DMS53 (cell line): ENCODE measurements around the gene TRIO.
"Not testable (repeated sequence)": the region's sequence is repeated elsewhere in the genome, so short reads cannot be mapped to it uniquely, and the experiment has no call there.

Experiments
- DNase-seq: peaks from one replicate; lab custom pipeline; 2025; lab: John Stamatoyannopoulos, UW

Gene TRIO

DNA sequence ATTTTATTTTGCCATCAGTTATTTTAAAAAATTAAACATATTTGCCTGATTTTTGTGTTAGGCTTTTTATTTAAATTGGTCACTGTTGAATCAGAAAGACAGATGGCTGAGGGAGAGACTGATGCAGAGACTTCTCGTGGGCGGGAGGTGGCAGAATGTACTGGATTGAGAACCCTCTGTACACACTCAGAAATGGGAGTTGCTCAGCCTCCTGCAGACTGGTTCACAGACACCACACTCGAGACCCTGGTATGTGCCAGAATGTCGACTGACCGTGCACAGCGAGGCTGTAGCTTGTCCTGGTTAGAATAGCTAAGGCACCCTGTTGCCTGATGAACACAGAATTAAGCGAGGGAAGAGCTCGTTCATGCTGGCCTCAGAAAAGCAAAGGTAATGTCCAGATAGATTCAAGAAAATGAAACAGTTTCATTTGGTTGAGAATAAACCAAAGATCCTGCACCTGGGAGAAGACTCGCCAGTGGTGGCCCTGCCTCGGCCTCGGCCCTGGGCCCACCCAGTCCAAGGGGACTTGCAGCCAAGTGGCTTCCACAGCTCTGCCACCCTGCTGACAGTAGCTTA is 367.1 kb downstream of the TRIO start:
- DNase-seq = no peak

DNA sequence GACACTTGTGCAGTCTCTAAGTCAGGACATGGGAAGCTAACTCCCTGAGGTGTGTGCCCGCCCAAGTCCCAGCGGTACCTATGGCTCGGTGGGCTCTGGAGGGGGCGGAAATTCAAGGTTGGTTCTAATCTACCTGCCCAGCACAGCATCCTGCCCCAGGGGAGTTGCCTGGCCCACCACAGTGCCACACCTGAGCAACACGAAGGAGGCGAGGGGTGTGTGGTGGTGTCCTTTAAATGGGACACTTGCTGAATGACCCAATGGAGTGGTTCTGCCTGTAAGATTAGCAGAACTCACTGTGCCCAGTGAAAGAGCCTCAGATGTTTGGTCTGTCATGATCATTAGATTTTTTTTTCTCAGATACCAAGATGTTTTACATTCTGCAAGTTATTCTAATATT is 367.7 kb downstream of the TRIO start:
- DNase-seq = no peak

- no peak for DNase-seq
These were observed 369.4 kb downstream of the TRIO start for GRCh38 chr5:14512574-14512973.

GRCh38 chr5:14513266-14513665 is 370.1 kb downstream of the TRIO start:
- no peak for DNase-seq

- no peak for DNase-seq
These were observed 373.8 kb downstream of the TRIO start for GRCh38 chr5:14516901-14517300.

DNA sequence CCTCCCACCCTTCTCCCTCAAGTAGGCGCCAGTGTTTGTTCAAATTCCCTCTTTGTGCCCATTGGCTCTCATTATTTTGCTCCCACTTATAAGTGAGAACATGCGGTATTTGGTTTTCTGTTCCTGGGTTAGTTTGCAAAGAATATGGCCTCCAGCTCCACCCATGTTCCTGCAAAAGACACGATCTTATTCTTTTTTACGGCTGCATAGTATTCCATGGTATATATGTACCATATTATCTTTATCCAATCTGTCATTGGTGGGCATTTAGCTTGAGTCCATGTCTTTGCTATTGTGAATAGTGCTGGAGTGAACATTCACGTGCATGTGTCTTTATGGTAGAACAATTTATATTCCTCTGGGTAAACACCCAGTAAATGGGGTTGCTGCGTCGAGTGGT is 375.5 kb downstream of the TRIO start:
- DNase-seq = no peak

GRCh38 chr5:14521748-14522147 is 378.6 kb downstream of the TRIO start:
- no peak for DNase-seq

DNA sequence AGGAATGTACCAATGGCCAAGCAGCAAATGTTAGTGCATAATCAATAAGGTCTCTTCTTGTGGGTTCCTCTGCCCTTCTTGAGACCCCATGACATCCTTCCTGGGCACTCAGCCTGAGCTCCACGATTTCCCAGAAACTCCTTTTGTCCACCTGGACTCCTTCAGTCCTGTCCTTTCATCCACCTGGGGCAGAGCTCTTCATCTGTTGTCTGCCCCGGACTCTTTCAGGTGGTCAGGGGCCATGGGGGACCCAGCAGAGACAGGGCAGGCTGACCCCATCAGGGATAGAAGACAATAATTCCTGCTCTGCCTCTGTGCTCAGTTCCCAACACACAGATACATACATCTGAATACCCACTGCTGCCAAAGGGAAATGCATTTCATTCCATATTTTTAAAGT is 379.6 kb downstream of the TRIO start:
- DNase-seq = no peak

DNA sequence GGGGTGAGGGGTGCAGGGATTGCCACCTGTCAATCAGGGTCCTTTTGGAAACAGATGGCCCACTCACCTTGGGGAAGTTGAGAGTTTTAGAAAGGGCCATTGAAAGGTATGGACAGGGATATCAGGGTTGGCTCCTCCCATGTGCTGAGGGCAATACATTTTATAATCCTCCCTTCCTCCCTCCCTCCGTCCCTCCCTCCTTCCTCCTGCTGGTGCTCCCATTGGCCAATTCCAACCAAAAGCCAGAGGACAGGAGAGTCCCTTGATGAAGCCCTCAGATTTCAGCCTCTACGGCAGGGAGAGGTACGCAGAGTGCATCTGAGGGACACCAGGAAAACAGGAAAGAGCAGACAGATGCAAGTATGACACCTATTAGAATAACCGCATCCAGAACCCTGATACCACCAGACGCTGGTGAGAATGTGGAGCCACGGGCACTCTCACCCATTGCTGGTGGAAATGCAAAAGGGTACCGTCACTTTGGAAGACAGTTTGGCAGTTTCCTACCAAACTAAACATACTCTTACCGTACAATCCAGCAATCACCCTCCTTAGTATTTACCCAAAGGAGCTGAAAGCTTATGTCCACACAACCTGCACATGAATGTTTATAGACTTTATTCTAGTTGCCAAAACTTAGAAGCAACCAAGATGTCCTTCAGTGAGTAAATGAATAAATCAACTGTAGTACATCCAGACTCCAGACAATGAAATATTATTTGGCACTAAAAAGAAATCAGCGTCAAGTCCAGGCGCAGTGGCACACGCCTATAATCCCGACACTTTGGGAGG is 380.3 kb downstream of the TRIO start:
- DNase-seq = no peak

DNA sequence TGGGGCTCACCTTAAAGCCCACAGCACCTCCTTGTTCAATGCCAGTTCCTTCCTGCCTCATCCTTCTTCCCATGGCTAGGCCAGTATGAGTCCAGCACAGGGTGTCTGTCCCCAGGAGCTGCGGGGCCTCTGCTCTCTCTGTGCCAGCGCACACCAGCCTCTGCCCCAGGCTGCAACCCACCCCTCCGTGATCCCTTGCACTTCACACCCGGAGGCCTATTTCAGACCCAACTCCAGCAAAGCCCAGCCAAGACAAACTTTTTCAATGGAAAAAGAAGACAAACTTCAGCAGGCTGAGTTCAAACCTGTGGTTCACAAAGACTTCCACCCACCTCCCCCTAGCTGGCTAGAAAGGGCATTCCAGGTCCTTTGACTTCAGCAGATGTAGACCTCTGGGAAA is 382.3 kb downstream of the TRIO start:
- no peak for DNase-seq

DNA sequence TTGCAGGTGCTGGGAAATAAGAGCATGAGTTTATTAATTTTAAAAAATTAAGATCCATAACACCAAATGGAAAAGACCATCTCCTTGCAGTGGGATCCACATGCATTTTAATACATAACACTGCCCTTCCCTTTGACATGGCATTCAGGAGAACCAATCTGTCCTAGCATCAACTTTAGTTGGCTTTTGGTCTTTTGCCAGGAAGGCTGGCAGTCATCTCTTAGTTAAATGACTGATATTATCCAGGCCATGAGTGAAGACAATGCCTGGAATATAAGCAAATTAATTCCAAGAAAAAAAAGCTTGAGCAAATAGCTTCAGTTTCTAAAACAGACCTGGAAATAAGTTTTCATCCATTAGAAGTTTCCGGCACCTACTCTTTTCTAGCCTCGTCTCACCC is 383.4 kb downstream of the TRIO start:
- DNase-seq = no peak

- no peak for DNase-seq
These were observed 385.0 kb downstream of the TRIO start for GRCh38 chr5:14528115-14528514.

GRCh38 chr5:14528926-14529325 is 385.8 kb downstream of the TRIO start:
- DNase-seq = no peak

DNA sequence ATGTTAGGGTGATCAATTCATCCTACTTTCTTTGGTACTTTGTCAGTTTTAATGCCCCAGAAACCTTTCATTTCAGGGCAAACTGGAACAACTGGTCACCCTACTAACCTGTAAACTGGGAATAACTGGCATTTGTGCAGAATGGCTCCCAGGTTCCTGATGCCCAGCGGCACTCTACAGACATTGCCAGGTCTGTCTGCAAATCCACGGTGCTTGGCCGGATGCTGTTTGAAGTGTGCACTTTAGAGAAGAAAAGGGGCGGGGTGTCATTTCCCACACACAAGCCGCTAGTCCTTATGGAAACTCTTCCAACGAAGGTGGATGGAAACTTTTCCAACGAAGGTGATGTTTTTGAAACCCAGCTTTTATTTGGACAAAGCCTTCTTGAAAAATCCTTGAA is 388.5 kb downstream of the TRIO start:
- peak; percentile 19 for DNase-seq

GRCh38 chr5:14532180-14532579 is 389.0 kb downstream of the TRIO start:
- DNase-seq = no peak

GRCh38 chr5:14534773-14535172 is 391.6 kb downstream of the TRIO start:
- no peak for DNase-seq

DNA sequence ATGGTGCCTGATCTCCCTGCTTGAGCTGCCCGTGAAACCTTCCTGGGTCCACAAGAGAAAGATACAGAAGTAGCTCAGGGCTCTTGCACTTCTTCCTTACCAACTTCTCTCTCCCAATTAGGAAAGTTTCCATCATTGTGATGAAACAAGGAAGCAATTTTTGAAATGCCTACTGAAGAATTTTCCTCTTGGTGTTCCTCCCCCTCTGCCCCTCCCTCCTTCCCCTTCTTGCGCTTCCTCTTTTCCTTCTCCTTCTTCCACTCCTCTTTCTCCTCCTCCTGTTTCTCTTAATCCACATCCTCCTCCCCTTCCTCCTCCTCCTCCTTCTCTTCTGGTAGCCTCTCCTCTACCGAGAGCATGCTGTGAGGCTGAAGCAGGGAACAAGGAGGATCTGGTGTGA is 402.2 kb downstream of the TRIO start:
- DNase-seq = no peak

- DNase-seq = no peak
These were observed 402.7 kb downstream of the TRIO start for GRCh38 chr5:14545862-14546261.

DNA sequence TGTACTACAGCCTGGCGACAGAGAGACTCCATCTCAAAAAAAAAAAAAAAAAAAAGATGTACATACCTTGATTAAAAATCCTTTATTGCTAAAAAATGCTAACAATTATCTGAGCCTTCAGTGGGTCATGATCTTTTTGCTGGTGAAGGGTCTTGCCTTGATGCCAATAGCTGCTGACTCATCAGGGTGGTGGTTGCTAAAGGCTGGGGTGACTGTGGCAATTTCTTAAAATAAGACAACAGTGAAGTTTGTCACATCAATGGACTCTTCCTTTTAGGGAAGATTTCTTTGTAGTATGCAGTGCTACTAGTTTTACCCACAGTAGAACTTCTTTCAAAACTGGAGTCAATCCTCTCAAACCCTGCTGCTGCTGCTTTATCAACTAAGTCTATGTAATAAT is 404.5 kb downstream of the TRIO start:
- DNase-seq = no peak

GRCh38 chr5:14551211-14551610 is 408.1 kb downstream of the TRIO start:
- no peak for DNase-seq

- DNase-seq = no peak
These were observed 408.9 kb downstream of the TRIO start for GRCh38 chr5:14552017-14552416.

DNA sequence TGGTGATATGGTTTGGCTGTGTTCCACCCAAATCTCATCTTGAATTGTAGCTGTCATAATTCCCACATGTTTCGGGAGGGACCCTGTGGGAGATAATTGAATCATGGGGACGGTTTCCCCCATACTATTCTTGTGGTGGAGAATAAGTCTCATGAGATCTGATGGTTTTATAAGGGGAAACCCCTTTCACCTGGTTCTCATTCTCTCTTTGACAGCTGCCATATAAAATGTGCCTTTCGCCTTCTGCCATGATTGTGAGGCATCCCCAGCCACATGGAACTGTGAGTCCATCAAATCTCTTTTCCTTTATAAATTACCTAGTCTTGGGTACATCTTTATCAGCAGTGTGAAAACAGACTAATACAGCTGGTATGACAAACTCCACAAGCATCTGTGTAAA is 411.1 kb downstream of the TRIO start:
- DNase-seq = not testable (repeated sequence)

DNA sequence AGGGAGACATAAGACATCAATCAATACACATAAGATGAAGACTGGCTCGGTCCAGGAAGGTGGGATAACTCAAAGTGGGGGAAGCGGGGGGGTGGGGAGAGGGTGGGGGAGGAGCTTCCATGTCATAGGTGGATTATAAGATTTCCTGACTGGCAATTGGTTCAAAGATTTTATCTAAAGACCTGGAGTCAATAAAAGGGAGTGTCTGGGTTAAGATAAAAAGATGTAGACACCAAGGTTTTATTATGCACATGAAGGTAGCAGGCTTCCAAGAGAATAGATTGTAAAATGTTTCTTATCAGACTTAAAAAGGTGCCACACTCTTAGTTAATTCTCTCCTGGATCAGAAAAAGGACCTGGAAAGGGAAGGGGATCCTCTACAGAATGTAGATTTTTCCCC is 412.9 kb downstream of the TRIO start:
- DNase-seq = no peak

GRCh38 chr5:14557203-14557770 is 414.1 kb downstream of the TRIO start:
- no peak for DNase-seq
